Stimulated activated CD4-positive, alpha-beta T cell treated with anti-CD3 and anti-CD28 coated beads, Interleukin-2, amount 100 ng/mL, for 4 hours (primary cell): ENCODE measurements around the gene ADGRL3.
"Not testable (repeated sequence)": the region's sequence is repeated elsewhere in the genome, so short reads cannot be mapped to it uniquely, and the experiment has no call there.

ENCODE experiments used
- DNase-seq: peaks from one replicate; pipeline ENCODE4 v3.0.0-alpha.2; 2020; ENCODE audit warnings: low read depth

Gene ADGRL3

DNA sequence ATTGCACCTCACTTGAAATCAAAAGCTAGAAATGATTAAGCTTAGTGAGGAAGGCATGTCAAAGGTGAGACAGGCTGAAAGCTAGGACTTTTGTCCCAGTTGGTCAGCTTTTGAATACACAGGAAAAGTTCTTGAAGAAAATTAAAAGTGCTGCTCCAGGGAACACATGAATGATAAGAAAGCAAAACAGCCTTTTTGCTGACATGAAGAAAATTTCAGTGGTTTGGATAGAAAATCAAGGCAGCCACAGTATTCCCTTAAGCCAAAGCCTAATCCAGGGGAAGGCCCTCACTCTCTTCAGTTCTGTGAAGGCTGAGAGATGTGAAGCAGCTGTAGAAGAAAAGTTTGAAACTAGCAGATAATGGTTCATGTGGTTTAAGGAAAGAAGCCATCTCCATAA is 150.8 kb downstream of the ADGRL3 start:
- no peak for DNase-seq

GRCh38 chr4:61356696-61357095 is 156.6 kb downstream of the ADGRL3 start:
- no peak for DNase-seq

DNA sequence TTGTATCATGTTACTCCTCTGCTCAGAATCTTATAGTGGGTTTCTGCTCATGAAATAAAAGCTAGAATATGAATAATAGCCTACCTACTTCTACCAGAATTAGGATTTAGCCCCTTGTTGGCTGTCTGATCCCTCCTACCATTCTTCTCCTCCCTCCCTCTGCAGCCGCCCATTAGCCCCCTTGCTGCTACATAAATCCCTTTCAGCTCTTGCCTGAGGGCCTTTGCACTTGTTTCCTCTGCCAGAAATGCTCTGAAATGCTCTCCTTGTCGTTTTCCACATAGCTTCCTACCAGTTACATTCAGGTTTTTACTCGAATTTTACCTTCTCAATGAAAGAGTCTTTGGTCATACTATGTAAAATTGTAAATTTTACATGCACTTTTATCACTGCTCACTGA is 159.2 kb downstream of the ADGRL3 start:
- DNase-seq = no peak

DNA sequence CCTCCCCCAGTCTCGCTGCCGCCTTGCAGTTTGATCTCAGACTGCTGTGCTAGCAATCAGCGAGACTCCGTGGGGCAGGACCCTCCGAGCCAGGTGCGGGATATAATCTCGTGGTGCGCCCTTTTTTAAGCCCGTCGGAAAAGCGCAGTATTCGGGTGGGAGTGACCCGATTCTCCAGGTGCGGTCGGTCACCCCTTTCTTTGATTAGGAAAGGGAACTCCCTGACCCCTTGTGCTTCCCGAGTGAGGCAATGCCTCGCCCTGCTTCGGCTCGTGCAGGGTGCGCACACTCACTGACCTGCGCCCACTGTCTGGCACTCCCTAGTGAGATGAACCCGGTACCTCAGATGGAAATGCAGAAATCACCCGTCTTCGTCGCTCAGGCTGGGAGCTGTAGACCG is 172.7 kb downstream of the ADGRL3 start:
- not testable (repeated sequence) for DNase-seq

GRCh38 chr4:61373901-61374440 is 173.8 kb downstream of the ADGRL3 start:
- no peak for DNase-seq

- DNase-seq = no peak
These were observed 174.3 kb downstream of the ADGRL3 start for GRCh38 chr4:61374447-61374891.

- no peak for DNase-seq
These were observed 175.2 kb downstream of the ADGRL3 start for GRCh38 chr4:61375301-61375700.

- no peak for DNase-seq
These were observed 176.2 kb downstream of the ADGRL3 start for GRCh38 chr4:61376301-61376700.

GRCh38 chr4:61379406-61379805 is 179.3 kb downstream of the ADGRL3 start:
- DNase-seq = no peak

DNA sequence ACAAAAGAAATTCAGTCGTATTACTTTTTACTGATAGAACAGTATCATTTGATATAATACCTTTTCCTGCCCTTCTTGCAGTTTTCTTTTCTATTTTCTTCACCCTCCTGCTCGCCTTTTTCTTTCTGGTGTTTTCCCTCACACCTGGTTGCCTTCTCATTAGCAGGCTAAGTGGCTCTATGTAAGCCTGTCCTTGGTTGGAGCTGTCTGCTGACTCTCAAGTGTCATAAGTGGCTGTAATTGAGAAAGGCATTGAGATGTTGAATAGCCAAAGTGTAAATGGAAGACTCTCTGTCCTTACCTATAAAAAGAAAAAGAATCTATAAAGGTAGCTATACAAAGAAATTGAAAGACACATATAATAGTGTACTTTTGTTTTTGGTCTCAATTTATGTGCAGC is 180.7 kb downstream of the ADGRL3 start:
- no peak for DNase-seq

DNA sequence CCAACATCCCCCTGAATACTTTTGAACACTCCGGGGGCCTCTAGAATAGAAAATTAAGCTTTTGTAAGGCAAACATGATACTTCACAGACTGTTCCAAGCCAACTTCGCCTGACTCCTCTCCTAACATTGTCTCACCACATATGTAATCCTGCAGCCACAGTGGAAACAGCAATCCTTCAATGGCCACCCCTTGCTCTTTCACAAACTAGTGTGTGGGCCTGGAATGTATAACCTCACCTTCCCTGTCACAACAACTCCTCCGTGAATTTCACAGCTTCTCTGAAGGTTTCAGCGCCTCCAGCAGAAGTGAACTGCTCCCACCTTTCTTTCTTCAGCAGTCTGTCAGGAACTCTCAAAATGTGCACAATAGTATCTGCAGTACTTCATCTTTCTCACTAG is 185.1 kb downstream of the ADGRL3 start:
- no peak for DNase-seq

- not testable (repeated sequence) for DNase-seq
These were observed 187.2 kb downstream of the ADGRL3 start for GRCh38 chr4:61387372-61387771.

- DNase-seq = no peak
These were observed 189.5 kb downstream of the ADGRL3 start for GRCh38 chr4:61389640-61390039.

DNA sequence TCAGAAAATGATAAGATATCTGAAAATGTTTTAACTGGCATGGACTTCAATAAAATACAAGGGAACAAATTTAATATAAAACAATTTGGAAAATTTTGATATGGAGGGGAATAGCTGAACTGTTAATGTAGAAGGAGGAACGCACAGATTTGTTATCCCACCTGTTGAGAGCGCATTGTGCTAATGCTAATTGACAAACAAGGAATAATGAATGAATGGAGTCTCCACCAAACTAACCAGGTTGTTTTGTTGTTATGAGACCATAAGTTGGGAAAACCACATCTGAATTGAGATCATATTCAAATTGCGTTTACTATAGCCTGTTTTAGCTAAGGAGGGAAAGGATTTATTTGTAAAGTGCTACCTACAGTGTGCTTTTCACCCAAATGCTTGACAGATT is 195.6 kb downstream of the ADGRL3 start:
- DNase-seq = no peak

DNA sequence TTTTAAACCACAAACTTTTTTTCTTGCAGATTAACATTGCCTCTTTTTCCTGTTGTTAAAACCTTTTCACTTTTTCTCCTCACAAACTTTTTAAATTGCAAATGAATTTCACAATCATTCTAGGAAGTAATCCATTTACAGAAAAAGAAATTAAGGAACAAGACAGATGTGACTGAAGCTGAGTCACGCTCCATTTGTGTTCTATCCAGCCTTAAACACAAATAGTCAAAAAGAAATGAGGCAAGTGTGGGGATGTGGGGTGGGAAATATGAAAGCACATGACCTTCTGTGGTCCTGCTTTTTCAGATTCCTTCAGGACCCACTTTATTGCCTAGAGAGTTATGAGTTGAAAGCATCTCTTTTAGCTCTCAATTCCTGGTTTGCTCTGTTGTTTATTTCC is 197.0 kb downstream of the ADGRL3 start:
- no peak for DNase-seq

- DNase-seq = no peak
These were observed 200.4 kb downstream of the ADGRL3 start for GRCh38 chr4:61400439-61401038.

DNA sequence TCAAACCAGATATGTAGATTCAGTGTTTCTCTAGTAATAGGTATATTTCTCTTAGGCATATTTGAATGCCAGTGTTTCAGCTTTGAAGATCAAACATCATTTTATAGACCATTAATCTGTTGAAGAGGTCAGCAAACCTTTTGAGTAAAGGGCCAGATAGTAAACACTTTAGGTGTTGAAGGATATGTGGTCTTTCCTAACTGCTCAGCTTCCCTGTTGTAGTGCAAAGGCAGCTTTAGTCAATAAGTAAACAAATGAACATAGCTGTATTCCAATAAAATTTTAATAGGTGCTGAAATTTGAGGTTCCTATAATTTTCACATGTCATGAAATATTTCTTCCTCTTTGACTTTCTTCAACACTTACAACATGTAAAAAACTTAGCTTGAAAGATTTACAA is 201.6 kb downstream of the ADGRL3 start:
- DNase-seq = no peak

- no peak for DNase-seq
These were observed 205.2 kb downstream of the ADGRL3 start for GRCh38 chr4:61405307-61405706.

GRCh38 chr4:61406677-61407076 is 206.6 kb downstream of the ADGRL3 start:
- DNase-seq = no peak

DNA sequence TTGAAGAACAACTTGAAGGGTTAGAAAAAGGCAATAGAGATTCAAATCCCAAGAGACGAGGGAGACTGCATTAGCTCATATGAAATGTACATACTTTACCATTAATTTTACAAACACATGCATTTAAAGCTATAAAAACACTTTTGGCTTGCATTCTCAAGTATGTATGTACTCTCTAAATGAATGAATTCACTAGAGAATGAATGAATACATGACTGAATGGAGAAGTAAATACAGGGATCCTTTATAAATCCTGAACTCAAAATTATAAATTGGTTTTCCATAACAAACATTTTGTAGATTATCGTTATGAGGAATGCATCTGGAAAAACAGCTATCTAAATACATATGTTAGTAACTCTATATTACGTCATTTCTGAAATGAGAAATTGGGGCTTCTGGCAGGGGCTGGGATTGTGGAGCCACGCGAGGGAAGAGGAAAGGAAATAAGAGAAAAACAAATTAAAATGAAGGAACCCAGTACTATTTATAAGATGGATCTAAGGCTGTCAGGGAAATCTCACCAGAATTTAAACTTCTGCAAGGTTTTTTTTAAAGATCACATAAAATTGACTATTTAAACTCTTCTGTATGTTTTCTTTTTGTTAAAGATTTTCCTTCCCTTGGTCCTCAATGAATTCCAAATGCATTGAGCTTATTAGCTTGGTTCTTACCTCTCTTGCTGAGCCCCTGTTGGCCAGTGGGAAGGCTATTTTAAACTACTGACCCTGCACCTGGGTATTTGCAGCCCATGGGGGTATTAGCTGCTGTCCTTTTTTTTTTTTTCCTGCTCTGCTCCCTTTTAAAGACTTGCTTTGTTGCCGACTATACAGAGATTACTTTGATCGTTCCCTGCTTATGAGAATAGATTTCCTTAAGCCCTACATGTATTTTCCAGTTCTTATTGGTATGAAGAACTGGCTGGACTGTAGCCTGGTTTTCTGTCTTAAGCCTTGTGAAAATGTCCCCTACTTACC is 207.8 kb downstream of the ADGRL3 start:
- no peak for DNase-seq

DNA sequence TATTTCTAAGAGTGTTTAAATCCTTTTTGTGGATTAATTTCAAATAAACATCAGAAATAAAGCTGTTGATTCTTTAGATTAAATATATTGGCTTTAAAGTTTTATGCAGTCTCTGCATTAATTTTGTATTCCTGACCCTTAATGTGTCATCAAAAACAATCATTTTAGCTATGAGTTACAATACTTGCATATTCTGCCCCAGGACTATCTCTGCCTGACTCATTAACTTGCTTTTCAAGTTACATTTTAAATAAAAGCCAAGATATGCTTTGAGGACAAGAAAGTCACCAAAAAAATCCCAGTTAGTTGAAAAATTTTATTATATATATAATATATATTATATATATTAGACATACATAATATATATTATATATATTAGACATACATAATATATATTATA is 208.7 kb downstream of the ADGRL3 start:
- DNase-seq = no peak

GRCh38 chr4:61411241-61411640 is 211.1 kb downstream of the ADGRL3 start:
- DNase-seq = no peak

DNA sequence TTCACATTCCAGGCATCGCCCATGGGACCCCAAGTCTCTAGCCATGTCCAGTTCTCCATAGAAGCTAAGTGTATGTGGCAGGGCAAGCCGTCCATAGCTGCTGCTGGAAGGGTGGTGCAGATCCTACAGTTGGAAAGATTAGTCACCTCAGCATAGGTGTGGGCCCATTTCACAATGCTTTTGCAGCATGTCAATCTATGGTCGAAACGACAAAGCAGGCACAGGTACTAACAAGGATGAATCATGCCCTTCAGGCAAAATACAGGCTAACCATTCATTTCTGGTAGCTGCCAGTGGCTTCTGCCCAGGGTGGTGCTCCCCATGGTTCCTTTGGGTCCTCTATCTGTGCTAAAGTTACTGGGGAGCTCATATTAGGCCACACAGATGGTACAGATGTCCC is 225.2 kb downstream of the ADGRL3 start:
- no peak for DNase-seq
